Mesodermal cell (in vitro differentiated cells): ENCODE measurements around the gene EFCAB8.

ENCODE experiments used
- H3K27ac ChIP-seq: 2 replicates; pipeline ENCODE4 v1.7.0; 2013; ENCODE audit warnings: mild to moderate bottlenecking, low read depth, low read length, moderate library complexity; ENCODE audit not compliant: severe bottlenecking
- H3K36me3 ChIP-seq: 2 replicates; pipeline ENCODE4 v1.7.1; 2013; ENCODE audit warnings: mild to moderate bottlenecking, low read length, moderate library complexity; ENCODE audit not compliant: control insufficient read depth, insufficient read depth
- H3K4me1 ChIP-seq: one replicate; pipeline ENCODE4 v1.7.1; 2013; ENCODE audit warnings: mild to moderate bottlenecking, low read length; ENCODE audit not compliant: insufficient read depth, control insufficient read depth, poor library complexity, severe bottlenecking
- H3K4me3 ChIP-seq: 2 replicates; pipeline ENCODE4 v1.7.0; 2013; ENCODE audit warnings: low read length, control low read depth, mild to moderate bottlenecking; ENCODE audit not compliant: insufficient read depth, poor library complexity, severe bottlenecking; ENCODE audit errors: extremely low read depth
- H3K9me3 ChIP-seq: 2 replicates; pipeline ENCODE4 v1.7.1; 2013; ENCODE audit warnings: mild to moderate bottlenecking, low read length, moderate library complexity; ENCODE audit not compliant: control insufficient read depth
- WGBS, 2 experiments: methylation state at CpG; one replicate each; pipeline ENCODE4 v1.1.5; 2013; ENCODE audit warnings: missing lambda C conversion rate in 2 of 2; ENCODE audit not compliant: insufficient coverage in 2 of 2; 5-methylcytosine and 5-hydroxymethylcytosine counted together

Gene EFCAB8

GRCh38 chr20:32841174-32841573, 17.5 kb upstream of the EFCAB8 start:
- 81 to 93% methylated on average over 3 to 4 of the region's 9 CpGs for WGBS, 2 experiments
- Histone ChIP-seq H3K36me3 (peaks cover 97% of the 10 kb centered on the region), H3K27ac (no peak overlapping the region), H3K4me3 (no peak overlapping the region), H3K4me1 (no peaks in the 10 kb centered on the region), H3K9me3 (no peaks in the 10 kb centered on the region)

GRCh38 chr20:32841632-32842031, 17.1 kb upstream of the EFCAB8 start:
- Histone ChIP-seq H3K27ac (no peak overlapping the region), H3K36me3 (peaks cover 97% of the 10 kb centered on the region), H3K9me3 (no peaks in the 10 kb centered on the region), H3K4me3 (no peak overlapping the region), H3K4me1 (no peaks in the 10 kb centered on the region)
- WGBS, 2 experiments, result 92% methylated on average over 1 of the region's 2 CpGs; no CpG with 5 or more reads in 1 of the 2 experiments

GRCh38 chr20:32842688-32843524, 15.8 kb upstream of the EFCAB8 start:
- H3K27ac ChIP-seq, result no peak overlapping the region
- no peaks in the 10 kb centered on the region for H3K9me3 ChIP-seq
- peaks cover 97% of the 10 kb centered on the region for H3K36me3 ChIP-seq
- no peaks in the 10 kb centered on the region for H3K4me1 ChIP-seq
- WGBS, 2 experiments, result 97 to 98% methylated on average over 7 to 8 of the region's 8 CpGs
- H3K4me3 ChIP-seq, result no peak overlapping the region

- Histone ChIP-seq H3K36me3 (peaks cover 97% of the 10 kb centered on the region), H3K4me3 (no peak overlapping the region), H3K27ac (no peak overlapping the region), H3K9me3 (no peaks in the 10 kb centered on the region), H3K4me1 (no peaks in the 10 kb centered on the region)
- 94 to 96% methylated on average over 2 of the region's 2 CpGs for WGBS, 2 experiments
These were observed 12.9 kb upstream of the EFCAB8 start for GRCh38 chr20:32845786-32846185.

- H3K36me3 ChIP-seq, result peaks cover 98% of the 10 kb centered on the region
- 99 to 100% methylated on average over 4 to 5 of the region's 5 CpGs for WGBS, 2 experiments
- no peak overlapping the region for H3K27ac ChIP-seq
These were observed 11.9 kb upstream of the EFCAB8 start for GRCh38 chr20:32846852-32847251.

GRCh38 chr20:32847964-32848363, 10.8 kb upstream of the EFCAB8 start:
- no peak overlapping the region for H3K27ac ChIP-seq
- no peaks in the 10 kb centered on the region for H3K4me1 ChIP-seq
- H3K4me3 ChIP-seq, result no peak overlapping the region
- H3K9me3 ChIP-seq, result no peaks in the 10 kb centered on the region
- 100% methylated on average over 5 of the region's 5 CpGs for WGBS, 2 experiments
- H3K36me3 ChIP-seq, result peaks cover 97% of the 10 kb centered on the region

More at GRCh38 chr20:32846852-32847251, 11.9 kb upstream of the EFCAB8 start:
- no peak overlapping the region for H3K4me3 ChIP-seq
- no peaks in the 10 kb centered on the region for H3K4me1 ChIP-seq
- no peaks in the 10 kb centered on the region for H3K9me3 ChIP-seq

- peaks cover 92% of the 10 kb centered on the region for H3K36me3 ChIP-seq
- H3K4me3 ChIP-seq, result no peak overlapping the region
- no peak overlapping the region for H3K27ac ChIP-seq
- no peaks in the 10 kb centered on the region for H3K4me1 ChIP-seq
- WGBS, 2 experiments, result 94 to 100% methylated on average over 2 to 4 of the region's 6 CpGs
- no peaks in the 10 kb centered on the region for H3K9me3 ChIP-seq
These were observed 9.9 kb upstream of the EFCAB8 start for GRCh38 chr20:32848846-32849245.

GRCh38 chr20:32849577-32849976, 9.1 kb upstream of the EFCAB8 start:
- peaks cover 93% of the 10 kb centered on the region for H3K36me3 ChIP-seq
- 100% methylated on average over 1 of the region's 6 CpGs; no CpG with 5 or more reads in 1 of the 2 experiments for WGBS, 2 experiments

GRCh38 chr20:32855387-32855786, 3.3 kb upstream of the EFCAB8 start:
- Histone ChIP-seq H3K36me3 (peaks cover 67% of the 10 kb centered on the region), H3K9me3 (no peaks in the 10 kb centered on the region), H3K4me1 (no peaks in the 10 kb centered on the region), H3K27ac (no peak overlapping the region), H3K4me3 (no peak overlapping the region)
- WGBS, 2 experiments, result 81 to 98% methylated on average over 5 to 7 of the region's 7 CpGs

More at GRCh38 chr20:32849577-32849976, 9.1 kb upstream of the EFCAB8 start:
- no peaks in the 10 kb centered on the region for H3K4me1 ChIP-seq
- no peak overlapping the region for H3K27ac ChIP-seq
- H3K9me3 ChIP-seq, result no peaks in the 10 kb centered on the region
- H3K4me3 ChIP-seq, result no peak overlapping the region

- H3K36me3 ChIP-seq, result peaks cover 46% of the 10 kb centered on the region
- no peaks in the 10 kb centered on the region for H3K9me3 ChIP-seq
- 43 to 69% methylated on average over 1 to 2 of the region's 2 CpGs for WGBS, 2 experiments
- no peaks in the 10 kb centered on the region for H3K4me1 ChIP-seq
- no peak overlapping the region for H3K27ac ChIP-seq
- no peak overlapping the region for H3K4me3 ChIP-seq
These were observed 534 bp upstream of the EFCAB8 start for GRCh38 chr20:32858189-32858588.

- 94 to 97% methylated on average over 6 of the region's 7 CpGs for WGBS, 2 experiments
- Histone ChIP-seq H3K9me3 (no peaks in the 10 kb centered on the region), H3K27ac (no peak overlapping the region), H3K4me1 (no peaks in the 10 kb centered on the region), H3K36me3 (peaks cover 22% of the 10 kb centered on the region), H3K4me3 (no peak overlapping the region)
These were observed 2.7 kb downstream of the EFCAB8 start for GRCh38 chr20:32861446-32861845.
